Thymus (tissue), 11 donors: Measurements from ENCODE around the gene SYNPO. TPM values are rescaled to one million over a fixed set of nuclear protein-coding genes. Genes with fewer than 3 reads are reported as not detected.
A peak's percentile ranks its signal among the peaks of the same experiment; 100 is the strongest.

Experiments used
- DNase-seq, 9 donors: peaks; one replicate each; pipeline ENCODE4 v3.0.0-alpha.2; 2013; ENCODE audit warnings: low spot score in 9 of 9, low read depth in 6 of 9, missing footprints in 1 of 9
- H3K27ac ChIP-seq, 2 donors: one replicate each; pipeline ENCODE4 v1.5.1; 2013; ENCODE audit warnings: control low read depth in 1 of 2, low read depth in 1 of 2, low read length in 1 of 2, mild to moderate bottlenecking in 1 of 2, moderate library complexity in 1 of 2
- H3K27me3 ChIP-seq, 2 donors: one replicate each; pipeline ENCODE4 v1.5.1; 2013; ENCODE audit warnings: low read length in 1 of 2; ENCODE audit not compliant: control insufficient read depth in 2 of 2, insufficient read depth in 1 of 2
- H3K36me3 ChIP-seq, 2 donors: one replicate each; pipeline ENCODE4 v1.5.1; 2013; ENCODE audit warnings: low read length in 1 of 2, mild to moderate bottlenecking in 1 of 2, moderate library complexity in 1 of 2; ENCODE audit not compliant: control insufficient read depth in 2 of 2, insufficient read depth in 2 of 2
- H3K4me1 ChIP-seq, 2 donors: one replicate each; pipeline ENCODE4 v1.5.1; 2013; ENCODE audit warnings: low read length in 2 of 2; ENCODE audit not compliant: control insufficient read depth in 2 of 2, insufficient read depth in 2 of 2
- H3K4me3 ChIP-seq, 2 donors: one replicate each; pipeline ENCODE4 v1.5.1; 2013; ENCODE audit warnings: low read length in 2 of 2, control low read depth in 1 of 2, mild to moderate bottlenecking in 1 of 2
- H3K9me3 ChIP-seq, 2 donors: one replicate each; pipeline ENCODE4 v1.5.1; 2013; ENCODE audit warnings: low read length in 1 of 2, mild to moderate bottlenecking in 1 of 2; ENCODE audit not compliant: control insufficient read depth in 2 of 2, insufficient read depth in 1 of 2
- WGBS: extraction: QIAGEN DNeasy Blood & Tissue Kit; methylation state at CpG from one replicate; pipeline ENCODE4 v1.1.7; 2013; 5-methylcytosine and 5-hydroxymethylcytosine counted together
- polyA plus RNA-seq: library from polyadenylated mRNA; stranded (reverse); fragments of 200-250 nt; gene quantifications from one replicate; pipeline ENCODE4 v1.2.3, GENCODE V29; 2013
- total RNA-seq: library from RNA; stranded (reverse); fragments of 120-200 nt; gene quantifications from one replicate; pipeline ENCODE4 v1.2.4, GENCODE V29; 2013
- donor health status: healthy.

Gene SYNPO
- total and polyA plus RNA-seq, 2 donors = 1.5 to 10.0 TPM

DNA sequence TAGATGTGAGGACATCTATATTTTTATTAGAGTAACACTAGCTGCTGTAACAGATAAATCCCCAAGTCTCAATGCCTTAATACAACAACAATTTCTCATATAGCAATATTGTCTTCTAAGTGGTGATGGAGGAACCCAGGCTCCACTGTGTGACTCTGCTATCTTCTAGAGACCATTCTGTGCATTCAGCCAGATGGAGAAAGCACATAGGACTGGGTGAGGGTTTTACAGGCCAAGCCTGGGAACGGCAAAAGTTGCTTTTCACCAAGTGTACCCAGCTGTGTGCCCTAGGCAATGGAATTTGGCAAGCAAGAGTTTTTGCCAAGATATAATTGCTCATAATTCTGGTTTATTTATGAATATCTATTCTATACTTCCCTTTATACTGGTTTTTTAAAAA lies 48.7 kb downstream of the SYNPO start:
- WGBS = 98% methylated on average over 1 of the region's 1 CpG
- no peak overlapping the region for H3K27ac ChIP-seq
- peaks cover 40 to 44% of the 10 kb centered on the region in 2 donors for H3K36me3 ChIP-seq
- no peaks in the 10 kb centered on the region for H3K27me3 ChIP-seq
- no peak for DNase-seq
- H3K4me1 ChIP-seq = no peaks in the 10 kb centered on the region
- H3K4me3 ChIP-seq = no peak overlapping the region
- H3K9me3 ChIP-seq = no peaks in the 10 kb centered on the region

DNA sequence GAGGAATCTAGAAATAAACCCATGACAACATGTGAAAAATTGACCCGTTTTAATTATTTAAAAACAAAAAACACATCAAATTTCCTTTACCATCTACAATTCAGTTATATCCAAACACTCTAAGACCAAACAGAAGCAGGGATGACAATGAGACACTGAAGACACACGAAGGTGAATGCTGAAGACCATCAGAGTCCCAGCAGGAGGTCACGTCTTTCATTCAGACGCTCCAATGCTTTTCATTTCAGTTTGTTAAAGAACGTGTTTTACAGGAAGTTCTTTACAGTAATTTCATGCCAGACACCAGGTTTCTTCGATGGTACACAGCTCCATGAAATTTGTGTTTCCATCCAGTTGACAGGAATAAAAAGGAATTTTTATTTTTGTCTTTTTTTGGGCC lies 50.3 kb downstream of the SYNPO start:
- peaks cover 54 to 61% of the 10 kb centered on the region in 2 donors for H3K36me3 ChIP-seq
- H3K27me3 ChIP-seq = no peaks in the 10 kb centered on the region
- H3K4me3 ChIP-seq = no peak overlapping the region
- H3K9me3 ChIP-seq = no peaks in the 10 kb centered on the region
- no peak for DNase-seq
- no peaks in the 10 kb centered on the region for H3K4me1 ChIP-seq
- 95% methylated on average over 6 of the region's 6 CpGs for WGBS
- H3K27ac ChIP-seq = no peak overlapping the region

DNA sequence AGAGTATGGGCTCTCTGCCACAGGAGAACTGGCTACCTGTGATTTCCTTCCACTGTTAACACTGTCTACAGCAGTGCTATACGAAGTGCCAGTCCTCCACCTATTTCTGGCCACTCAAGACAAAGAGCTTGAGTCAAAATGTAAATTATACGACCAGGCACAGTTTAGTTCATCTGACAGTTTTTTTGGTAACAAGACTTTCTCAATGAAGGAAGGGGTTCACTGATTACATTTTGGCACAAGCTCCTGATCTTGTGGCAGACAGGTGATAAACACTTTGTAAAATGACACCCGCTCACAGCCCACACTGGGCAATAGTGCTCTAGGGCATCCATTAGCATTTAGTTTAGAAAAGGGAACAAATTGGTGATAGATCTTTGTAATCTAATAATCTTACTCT lies 51.8 kb downstream of the SYNPO start:
- H3K4me3 ChIP-seq = no peak overlapping the region
- WGBS = 95% methylated on average over 3 of the region's 3 CpGs
- no peaks in the 10 kb centered on the region for H3K27me3 ChIP-seq
- H3K36me3 ChIP-seq = peaks cover 69 to 76% of the 10 kb centered on the region in 2 donors
- H3K27ac ChIP-seq = no peak overlapping the region
- no peaks in the 10 kb centered on the region for H3K4me1 ChIP-seq
- DNase-seq = no peak
- no peaks in the 10 kb centered on the region for H3K9me3 ChIP-seq

DNA sequence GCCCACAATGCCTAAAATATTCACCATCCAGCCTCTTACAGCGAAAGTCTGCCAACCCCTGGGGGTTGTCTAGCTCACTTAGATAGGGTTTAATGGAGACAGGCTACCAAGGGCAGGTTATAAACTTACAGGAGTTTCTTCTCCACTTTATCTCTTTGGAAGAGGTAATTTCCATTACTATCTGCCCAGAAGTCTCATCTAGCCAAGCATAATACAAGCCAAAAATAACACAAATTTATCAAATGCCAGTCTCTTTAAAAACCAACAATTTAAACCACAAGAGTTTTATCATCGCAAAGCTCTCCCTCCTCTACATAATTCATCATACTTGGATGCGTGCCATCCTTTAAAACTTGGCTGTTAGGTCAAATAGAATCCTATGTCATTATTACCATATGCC lies 54.2 kb downstream of the SYNPO start:
- Histone ChIP-seq H3K27ac (no peak overlapping the region), H3K4me1 (peaks cover 2 to 4% of the 10 kb centered on the region in 2 donors), H3K9me3 (no peaks in the 10 kb centered on the region), H3K27me3 (no peaks in the 10 kb centered on the region), H3K36me3 (peaks cover 78 to 91% of the 10 kb centered on the region in 2 donors), H3K4me3 (no peak overlapping the region)
- DNase-seq = no peak
- 94% methylated on average over 3 of the region's 3 CpGs for WGBS

DNA sequence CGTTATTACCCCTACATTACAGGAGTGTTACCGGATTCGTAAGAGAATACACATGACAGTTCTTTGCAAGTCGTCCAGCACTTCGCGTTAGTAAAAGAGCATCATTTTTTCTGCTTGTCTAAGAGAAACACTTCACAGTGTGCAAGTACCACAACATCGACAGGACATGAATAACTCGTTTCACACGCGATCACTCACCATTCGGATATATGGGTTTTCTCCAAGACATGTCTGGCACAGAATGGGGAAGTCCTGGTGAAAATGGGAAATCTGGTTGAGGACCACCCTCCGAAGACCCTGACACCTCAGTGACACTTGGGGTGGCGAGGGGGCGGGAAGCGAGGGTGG lies 59.8 kb downstream of the SYNPO start:
- Histone ChIP-seq H3K27ac (peak overlapping the region; percentile 95 to 97), H3K4me3 (peak overlapping the region; percentile 98 to 99), H3K4me1 (peaks cover 7% of the 10 kb centered on the region in 2 donors), H3K9me3 (peaks cover 0 to 4% of the 10 kb centered on the region in 2 donors), H3K36me3 (peaks cover 34 to 41% of the 10 kb centered on the region in 2 donors), H3K27me3 (peaks cover 0 to 2% of the 10 kb centered on the region in 2 donors)
- DNase-seq = peak in 1 of 9 donors; percentile 4
- WGBS = 8% methylated on average over 15 of the region's 15 CpGs

DNA sequence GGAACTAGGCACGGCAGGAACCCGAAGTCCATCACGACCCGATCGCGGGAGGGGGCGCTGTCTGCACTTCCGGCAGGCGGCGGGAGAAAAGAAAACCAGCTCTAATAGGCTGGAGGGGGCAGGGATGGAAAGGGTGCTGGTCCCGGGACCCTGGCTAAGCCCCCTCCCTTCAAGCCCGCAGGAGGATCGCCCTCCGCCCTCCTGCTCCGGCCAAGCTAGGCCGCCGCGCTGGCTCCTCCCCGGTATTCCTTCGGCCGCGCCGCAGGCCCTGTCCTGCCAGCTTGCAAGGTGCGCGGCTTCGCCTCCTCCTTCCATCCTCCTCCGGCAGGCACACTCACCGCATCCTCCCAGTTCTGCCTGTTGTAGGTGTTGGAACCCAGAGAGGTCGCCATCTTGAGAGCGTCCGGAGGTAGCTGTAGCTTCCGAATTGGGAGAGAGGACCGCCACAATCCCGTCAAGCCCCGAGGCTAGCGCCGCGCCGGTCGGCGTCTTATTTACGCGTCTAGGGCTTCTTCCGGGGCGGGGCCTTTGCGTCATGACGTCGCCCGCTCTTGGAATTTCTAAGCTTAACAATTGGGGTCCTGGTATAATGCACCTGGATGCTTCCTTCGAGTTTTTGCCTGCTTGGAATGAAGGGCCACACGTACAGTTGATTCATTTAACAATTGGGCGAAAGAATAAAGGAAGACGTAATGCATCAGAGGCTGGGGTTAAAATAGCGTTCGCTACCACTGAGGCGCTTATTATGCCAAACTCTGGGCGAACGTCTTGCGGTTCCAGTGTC lies 60.3 kb downstream of the SYNPO start, which contains the start of gene RBM22:
Gene RBM22, minus strand, starts transcription at position 469 of the 784 bp plus-strand sequence. Its CDS starts 77 bp downstream, at position 392.
- H3K9me3 ChIP-seq = peaks cover 0 to 4% of the 10 kb centered on the region in 2 donors
- peak within 1 kb of the TSS; percentile 98 to 99 for H3K4me3 ChIP-seq
- under 1% methylated on average over 59 of the region's 59 CpGs for WGBS
- peaks cover 7% of the 10 kb centered on the region in 2 donors for H3K4me1 ChIP-seq
- peaks cover 0 to 2% of the 10 kb centered on the region in 2 donors for H3K27me3 ChIP-seq
- peak within 1 kb of the TSS; percentile 95 to 97 for H3K27ac ChIP-seq
- peak; percentile 80 to 96 (median 91) for DNase-seq
- H3K36me3 ChIP-seq = peaks cover 31 to 35% of the 10 kb centered on the region in 2 donors

DNA sequence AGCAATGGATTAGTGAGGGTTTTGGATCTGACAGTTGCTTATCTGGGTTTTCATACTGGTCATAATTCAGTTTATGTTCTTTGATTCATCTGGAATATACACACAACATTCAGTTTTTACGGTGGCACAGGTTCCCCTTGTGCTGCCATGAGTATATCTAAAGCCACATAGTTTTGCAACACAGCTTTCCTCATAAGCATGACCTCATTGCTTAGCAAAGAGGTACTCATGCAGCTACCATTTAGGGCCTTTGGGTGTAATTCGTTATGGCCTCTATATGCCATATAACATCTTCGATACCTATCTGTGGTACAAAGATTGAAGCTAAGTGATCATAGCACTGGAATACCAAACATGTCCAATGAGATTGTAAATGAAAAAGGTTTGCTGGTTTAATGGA lies 63.3 kb downstream of the SYNPO start:
- Histone ChIP-seq H3K4me1 (peaks cover 7% of the 10 kb centered on the region in 2 donors), H3K36me3 (peaks cover 2 to 14% of the 10 kb centered on the region in 2 donors), H3K27ac (no peak overlapping the region), H3K9me3 (peaks cover 0 to 4% of the 10 kb centered on the region in 2 donors), H3K4me3 (no peak overlapping the region), H3K27me3 (peaks cover 0 to 2% of the 10 kb centered on the region in 2 donors)
- DNase-seq = no peak
- WGBS = 90% methylated on average over 3 of the region's 3 CpGs

DNA sequence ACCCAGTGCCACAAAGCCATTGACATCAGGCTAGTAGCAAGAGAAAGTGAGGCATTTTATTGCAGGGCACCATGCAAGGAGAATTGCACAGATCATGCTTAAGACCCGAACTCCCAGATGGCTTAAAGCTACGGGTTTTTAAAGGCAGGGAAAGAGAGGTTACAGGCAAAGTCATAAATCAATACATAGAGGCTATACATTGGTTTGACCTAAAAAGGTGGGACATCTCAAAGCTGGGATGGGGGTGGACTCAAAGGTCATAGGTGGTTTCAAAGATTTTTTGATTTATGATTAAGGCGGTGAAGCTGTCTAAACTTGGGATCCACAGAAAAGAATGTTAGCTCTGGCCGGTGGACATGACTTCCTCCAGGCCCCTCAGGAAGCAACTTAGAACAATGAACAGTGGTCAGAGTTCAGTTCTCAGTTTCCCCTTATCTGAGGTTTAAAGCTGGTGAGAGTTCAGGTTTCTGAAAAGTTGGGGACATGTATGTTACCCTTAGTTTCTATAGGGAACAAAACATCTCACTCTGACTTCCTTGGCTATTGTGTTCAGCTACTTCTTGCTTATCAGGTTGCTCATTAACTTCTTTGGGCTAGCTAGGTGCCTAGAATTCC lies 66.4 kb downstream of the SYNPO start:
- no peak for DNase-seq
- H3K27ac ChIP-seq = no peak overlapping the region
- H3K4me1 ChIP-seq = no peaks in the 10 kb centered on the region
- peaks cover 0 to 2% of the 10 kb centered on the region in 2 donors for H3K27me3 ChIP-seq
- 86% methylated on average over 4 of the region's 4 CpGs for WGBS
- H3K9me3 ChIP-seq = no peaks in the 10 kb centered on the region
- no peak overlapping the region for H3K4me3 ChIP-seq
- H3K36me3 ChIP-seq = peaks cover 12 to 35% of the 10 kb centered on the region in 2 donors
